ENCODE measurements around the gene RNF208.

RNF208 gene

GRCh38 chr9:137237759-137238726 is 16.0 kb upstream of the RNF208 start:
- peak; percentile 79 for DNase-seq

DNA sequence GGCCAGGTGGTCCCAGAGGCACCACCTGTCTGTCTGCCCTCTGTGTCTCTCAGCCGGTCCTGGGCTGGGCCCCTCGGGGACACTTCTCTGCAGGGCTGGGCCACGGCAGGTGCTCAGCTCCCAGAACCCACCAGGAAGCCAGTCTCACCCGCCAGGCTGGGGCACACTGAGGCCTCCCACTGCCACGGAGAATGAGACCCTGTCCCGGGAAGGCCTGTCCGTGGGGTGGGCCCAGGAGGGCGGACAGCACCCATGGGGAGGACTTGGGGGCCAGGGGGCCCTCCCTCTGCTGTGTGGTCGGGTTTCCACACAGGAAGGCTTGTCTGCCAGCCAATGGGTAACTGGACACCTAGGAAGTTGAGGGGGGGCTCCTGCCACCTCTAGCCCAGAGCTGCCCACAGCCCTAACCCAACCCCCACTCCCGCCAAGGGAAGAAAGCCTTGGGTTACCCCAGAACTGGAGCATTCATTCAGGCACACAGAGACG is 14.9 kb upstream of the RNF208 start:
- DNase-seq, result peak; percentile 75

DNA sequence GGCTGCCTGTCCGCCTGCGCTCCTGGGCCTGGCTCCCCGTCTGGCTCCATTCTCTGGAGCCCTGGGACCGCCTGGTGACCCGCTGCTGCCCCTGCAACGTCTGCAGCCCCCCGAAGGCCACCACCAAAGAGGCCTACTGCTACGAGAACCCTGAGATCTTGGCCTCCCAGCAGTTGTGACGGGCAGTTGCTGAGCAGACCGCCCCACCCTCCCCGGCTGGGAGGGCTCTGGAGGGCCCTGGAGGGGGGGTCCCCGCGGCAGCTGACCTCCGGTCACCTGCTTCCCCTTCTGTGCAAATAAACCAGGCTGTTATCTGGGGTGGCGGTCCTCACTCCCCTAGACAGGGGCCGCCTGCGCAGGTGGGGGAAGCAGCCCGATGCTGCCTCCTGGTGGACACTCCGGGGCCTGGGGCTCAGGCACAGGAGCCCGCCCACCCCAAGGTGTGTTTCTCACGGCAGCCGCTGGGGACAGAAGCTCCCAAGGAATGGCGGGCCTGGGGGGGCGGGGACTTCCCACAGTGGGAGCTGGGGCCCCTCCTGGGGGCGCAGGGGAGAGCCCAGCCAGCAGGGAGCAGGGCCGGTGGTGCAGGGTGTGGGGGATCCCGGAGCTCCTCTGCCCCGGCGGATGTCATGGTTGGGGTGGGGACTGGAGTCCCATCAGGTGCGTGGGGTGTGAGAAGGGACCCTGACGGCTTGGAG is 14.3 kb upstream of the RNF208 start:
- DNase-seq, result peak; percentile 95

GRCh38 chr9:137235424-137236237 is 13.6 kb upstream of the RNF208 start:
- no peak for DNase-seq

DNA sequence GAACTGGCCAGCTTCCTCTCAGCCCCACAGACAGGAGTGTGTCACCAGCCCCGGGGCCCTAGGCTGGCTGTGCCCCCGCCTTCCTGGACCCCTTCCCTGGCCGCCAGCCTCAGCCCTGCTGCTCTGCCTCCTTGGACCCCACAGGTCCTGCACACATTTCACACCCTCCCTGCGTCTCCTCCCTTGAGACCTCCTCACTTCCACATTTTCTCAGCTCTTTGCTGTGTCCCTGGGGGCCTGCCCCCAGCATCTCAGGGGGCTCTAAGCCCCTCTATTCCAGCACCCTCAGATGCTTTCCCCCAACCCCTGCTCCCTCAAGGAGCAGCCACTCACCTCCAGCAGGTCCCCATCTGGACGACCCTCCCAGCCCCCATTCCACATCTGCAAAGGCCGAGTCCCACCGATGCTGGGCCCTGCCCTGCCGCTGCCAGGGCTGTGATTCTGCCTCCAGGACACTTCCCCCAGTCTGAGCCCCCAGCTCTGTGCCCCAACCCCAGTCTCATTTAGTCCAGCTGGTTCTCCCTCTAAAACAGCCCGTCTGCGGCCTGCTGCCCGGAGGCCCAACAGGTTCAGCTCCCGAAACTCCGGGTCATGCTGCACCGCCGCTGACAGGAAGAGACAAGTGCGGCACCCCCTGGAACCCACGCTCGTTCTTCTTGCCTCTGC is 12.9 kb upstream of the RNF208 start:
- DNase-seq, result no peak

DNA sequence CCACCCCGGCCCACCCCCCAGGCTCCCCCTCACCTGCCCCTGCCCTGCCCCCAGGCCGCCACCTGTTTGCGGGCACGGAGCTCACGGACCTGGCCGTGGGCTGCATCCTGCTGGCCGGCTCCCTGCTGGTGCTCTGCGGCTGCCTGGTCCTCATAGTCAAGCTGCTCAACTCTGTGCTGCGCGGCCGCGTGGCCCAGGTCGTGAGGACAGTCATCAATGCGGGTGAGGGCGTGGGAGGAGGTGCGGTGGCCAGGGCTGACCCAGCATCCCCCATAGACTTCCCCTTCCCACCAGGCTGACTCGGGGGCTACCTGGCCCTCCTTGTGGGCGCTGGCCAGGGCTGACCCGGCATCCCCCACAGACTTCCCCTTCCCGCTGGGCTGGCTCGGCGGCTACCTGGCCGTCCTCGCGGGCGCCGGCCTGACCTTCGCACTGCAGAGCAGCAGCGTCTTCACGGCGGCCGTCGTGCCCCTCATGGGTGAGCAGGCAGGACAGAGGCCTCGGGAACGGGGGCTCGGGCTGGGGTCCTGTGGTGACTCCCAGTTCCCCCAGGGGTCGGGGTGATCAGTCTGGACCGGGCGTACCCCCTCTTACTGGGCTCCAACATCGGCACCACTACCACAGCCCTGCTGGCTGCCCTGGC is 12.1 kb upstream of the RNF208 start:
- DNase-seq, result no peak

- no peak for DNase-seq
These were observed 11.3 kb upstream of the RNF208 start for GRCh38 chr9:137233143-137233980.

GRCh38 chr9:137232510-137232909 is 10.5 kb upstream of the RNF208 start:
- no peak for DNase-seq

GRCh38 chr9:137232101-137232500 is 10.1 kb upstream of the RNF208 start:
- DNase-seq, result no peak

DNA sequence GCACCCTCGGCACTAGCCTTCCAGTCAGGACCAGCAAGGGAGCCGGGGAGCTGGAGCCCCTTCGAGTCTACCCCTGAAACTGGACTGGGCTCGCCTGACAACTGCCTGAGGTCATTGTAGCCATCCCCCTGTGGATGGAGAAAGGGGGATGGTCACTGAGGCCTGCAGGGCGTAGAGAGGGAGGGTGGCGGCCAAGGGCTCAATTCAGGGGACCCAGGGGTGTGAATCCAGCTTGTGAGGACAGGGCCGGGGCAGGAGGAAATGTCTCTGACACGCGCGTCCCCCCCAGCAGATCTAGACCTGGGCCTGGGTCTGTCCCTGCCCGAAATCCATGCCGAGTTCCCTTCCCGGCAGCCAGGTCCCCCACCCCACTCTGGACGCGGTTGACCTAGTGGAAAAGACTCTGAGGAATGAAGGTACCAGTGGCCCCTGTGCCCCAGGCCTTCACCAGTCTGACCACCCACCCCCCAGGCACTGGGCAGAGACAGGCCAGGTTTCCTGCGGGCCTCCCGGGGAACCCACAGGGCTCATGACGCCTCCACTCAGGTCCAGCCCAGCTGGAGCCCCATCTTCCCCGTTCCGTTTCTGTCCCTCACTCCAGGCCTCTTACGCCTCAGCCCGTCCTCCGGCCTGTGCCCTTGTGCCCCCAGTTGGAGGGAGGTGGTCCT is 9.5 kb upstream of the RNF208 start:
- DNase-seq, result no peak

DNA sequence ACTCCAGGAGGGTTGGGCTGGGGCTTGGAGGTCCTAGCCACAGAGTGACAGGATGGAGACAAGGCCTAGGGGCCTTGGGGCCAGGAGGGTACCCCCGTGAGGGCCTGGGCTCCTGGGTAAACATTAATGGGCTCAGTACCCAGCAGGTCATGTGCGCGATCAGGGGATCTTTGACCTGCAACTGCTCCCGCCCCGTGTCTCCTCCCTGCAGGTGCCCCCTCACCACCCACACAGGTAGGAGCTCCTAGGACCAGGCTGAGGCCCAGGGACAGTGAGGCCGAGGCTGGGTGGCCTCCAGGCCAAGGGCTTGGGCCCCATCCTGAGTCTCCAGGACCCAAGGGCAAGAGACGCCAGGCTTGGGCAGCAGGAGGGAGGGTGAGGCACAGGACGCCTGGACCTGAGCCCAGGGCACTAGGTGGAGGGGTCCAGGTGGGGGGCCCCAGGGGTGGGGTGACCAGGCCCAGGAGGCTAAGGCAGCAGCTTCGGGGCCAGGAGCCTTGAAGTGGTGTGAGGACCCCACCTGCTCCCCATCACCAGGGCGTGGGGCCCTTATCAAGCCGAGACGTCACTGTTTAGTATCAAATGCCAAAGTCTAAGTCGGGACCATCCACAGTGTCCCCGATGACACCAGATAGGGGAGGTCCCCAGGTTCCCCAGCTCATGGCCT is 8.8 kb upstream of the RNF208 start, which contains the start of gene SLC34A3:
Gene SLC34A3, plus strand, starts transcription at position 197 of the 667 bp plus-strand sequence. CDS start 802 bp downstream, outside the sequence.
- DNase-seq, result no peak

GRCh38 chr9:137229903-137230704 is 8.1 kb upstream of the RNF208 start:
- no peak for DNase-seq

GRCh38 chr9:137228968-137229896 is 7.2 kb upstream of the RNF208 start:
- DNase-seq, result no peak

DNA sequence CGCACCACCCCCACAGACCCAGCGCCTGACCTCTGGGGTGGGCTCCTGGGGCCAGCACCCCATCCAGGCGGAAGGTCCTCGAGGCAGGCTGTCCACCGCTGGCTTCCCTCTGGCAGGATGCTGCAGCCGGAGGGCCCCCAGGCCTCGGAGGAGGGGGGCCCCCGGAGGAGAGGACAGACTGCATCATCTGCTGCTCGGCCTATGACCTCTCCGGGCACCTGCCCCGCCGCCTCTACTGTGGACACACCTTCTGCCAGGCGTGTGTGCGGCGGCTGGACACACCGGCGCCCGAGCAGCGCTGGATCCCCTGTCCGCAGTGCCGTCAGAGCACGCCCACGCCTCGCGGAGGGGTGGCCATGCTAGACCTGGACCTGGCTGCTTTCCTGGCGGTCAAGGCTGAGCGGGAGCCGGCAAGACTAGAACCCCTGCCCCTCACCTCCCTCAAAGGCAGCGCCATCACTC is 6.5 kb upstream of the RNF208 start:
- DNase-seq, result no peak

DNA sequence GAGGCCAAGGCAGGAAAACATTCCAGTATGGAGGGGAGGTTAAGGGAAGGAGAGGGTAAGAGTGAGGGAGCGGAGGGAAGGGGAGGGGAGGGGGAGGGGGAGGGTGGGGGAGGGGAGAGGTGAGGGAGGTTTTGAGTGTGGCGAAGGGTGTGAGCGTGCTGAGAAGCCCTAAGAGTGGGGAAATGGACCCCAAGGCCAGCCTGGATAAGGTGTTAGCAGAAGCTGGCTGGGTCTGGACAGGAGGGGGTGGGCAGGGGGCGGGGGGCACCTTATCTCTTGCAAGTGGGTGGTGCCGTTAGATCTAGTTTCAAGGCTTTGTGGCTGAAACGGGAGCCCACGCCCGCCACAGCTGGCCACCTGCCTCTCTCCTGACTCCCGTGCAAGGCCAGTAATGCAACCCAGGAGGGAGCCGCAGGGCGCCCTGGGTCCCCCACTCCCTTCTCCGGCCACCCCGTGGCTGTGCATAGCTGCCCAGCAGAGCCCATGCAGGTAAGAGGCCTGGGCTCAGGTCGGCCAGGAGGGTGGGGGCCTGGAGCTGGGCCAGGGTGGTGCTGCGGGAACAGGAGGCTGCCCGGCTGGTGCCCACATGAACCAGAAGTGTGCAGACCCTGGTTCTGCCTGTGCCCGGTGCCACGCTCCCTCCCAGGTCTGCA is 5.9 kb upstream of the RNF208 start:
- DNase-seq, result no peak

GRCh38 chr9:137227054-137227852 is 5.2 kb upstream of the RNF208 start, which contains the start of gene RNF224:
Gene RNF224 (plus strand): TSS chr9:137227502. CDS start chr9:137228336, 834 bp downstream.
- DNase-seq, result peak; percentile 62

Measured in NCI-H2107 (cell line).